ENCODE results near the gene CALHM2.

CALHM2 gene

DNA sequence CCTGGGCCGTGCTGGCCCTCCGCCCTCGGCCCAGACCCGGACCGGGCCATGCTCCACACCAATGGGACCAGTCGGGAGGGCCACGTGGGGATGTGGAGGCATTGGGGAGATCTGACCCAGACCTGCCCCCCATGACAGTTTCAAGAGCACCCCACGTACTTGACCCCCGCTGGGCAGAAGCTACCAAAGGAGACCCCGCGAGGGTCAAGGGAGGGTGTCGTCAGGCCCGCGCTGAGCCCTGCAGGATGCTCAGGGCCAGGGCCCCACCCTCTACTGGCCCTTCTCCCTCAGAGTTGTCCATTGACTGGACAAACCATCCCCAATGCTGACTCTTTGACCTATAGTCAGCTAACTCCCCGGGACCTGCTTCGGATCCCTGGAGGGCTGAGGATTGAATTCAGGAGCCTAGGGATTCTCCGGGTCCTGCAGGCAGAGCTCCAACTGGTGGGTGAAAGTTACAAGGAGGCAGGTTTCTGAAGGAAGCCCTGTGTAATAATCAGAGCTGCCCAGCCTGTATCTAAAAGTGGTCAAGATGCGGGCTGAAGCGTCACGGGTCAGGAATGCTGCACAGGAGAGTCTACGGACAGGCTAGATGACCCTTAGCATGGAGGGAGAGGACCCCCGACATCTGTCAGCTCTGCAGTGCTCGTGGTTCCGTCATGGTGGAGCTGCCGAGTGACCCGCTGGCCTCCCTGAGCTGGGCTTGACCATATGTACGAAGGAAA lies 498 bp upstream of the CALHM2 start:
- no peaks in the 10 kb centered on the region for H3K9me3 ChIP-seq
- peaks cover 23% of the 10 kb centered on the region for H3K36me3 ChIP-seq
- H3K4me2 ChIP-seq: peak overlapping the region; percentile 100
- H3K4me1 ChIP-seq: peaks cover 71% of the 10 kb centered on the region
- no peak for TF ChIP-seq Cebpa-rat (IDR thresholded peaks at IDR 0.05)
- H3K9ac ChIP-seq: peak overlapping the region; percentile 84
- H4K20me1 ChIP-seq: peaks cover 22% of the 10 kb centered on the region
- H3K4me3 ChIP-seq: peak overlapping the region; percentile 83
- no peaks in the 10 kb centered on the region for H3K27me3 ChIP-seq
- H3K27ac ChIP-seq: peak overlapping the region; percentile 84

DNA sequence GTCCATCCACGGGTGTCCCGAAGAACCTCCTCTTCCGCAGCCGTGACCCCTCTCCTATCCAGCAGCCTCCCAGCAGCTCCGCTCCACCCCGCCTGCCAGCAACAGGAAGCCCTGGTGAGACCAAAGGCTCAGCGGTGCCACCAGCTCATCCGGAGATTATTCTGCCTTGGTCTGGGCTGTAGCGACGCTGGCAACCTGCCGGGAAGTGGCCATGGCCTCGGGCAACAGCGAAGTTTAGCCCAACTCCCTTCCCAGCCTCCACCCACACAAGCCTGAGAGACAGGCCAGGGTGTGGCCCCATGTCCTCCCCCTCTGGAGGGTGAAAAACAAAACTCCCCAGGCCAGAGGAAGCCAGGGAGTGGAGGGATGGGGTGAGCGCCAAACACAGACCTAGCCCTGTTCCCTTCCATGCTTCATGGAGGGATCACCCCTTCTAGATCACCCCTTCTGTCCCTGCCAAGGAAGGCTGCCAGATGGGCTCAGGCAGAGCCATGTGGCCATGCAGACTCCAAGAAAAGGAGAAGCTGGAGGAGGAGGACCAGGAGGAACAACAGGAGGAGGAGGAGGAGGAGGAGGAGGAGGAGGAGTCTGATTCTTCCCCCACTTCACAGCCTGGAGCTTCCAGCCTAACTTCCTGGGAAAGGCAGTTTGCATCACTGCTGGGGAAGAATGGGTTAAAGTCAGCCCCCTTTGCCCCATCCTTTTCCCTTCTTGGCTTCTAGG lies 918 bp downstream of the CALHM2 start:
- Histone ChIP-seq H3K36me3 (peaks cover 37% of the 10 kb centered on the region), H3K27me3 (no peaks in the 10 kb centered on the region), H3K9me3 (no peaks in the 10 kb centered on the region), H4K20me1 (peaks cover 36% of the 10 kb centered on the region), H3K9ac (peak overlapping the region; percentile 84), H3K4me3 (peak overlapping the region; percentile 83), H3K27ac (peak overlapping the region; percentile 84), H3K4me1 (peaks cover 68% of the 10 kb centered on the region), H3K4me2 (peak overlapping the region; percentile 100)
- TF ChIP-seq Cebpa-rat (IDR thresholded peaks at IDR 0.05): no peak

DNA sequence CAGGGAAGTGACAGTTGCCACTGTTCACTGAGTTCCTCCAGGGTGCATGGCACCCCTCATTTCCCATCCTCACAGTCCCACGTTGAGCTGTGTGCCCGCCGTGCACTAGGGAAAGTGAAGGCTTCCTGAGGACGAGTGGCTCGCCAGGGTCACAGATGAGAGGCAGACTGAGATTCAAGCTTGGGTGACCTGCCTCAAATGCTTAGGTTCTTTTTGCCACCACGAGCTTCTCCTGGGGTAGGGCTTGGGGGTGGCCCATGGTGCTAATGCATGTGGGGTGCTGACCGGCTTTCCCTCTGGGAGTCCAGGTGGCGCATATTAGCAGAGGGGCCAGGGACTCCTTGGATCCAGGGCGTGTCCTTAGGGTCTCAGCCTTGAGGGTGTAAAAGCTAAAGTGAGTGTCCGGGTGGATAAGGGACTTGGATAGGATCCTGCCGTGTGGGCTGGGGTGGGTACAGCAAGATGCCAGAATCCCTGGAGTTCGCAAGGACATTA lies 1.9 kb downstream of the CALHM2 start:
- H4K20me1 ChIP-seq: peaks cover 46% of the 10 kb centered on the region
- H3K4me2 ChIP-seq: peak overlapping the region; percentile 100
- peak overlapping the region; percentile 83 for H3K4me3 ChIP-seq
- peak overlapping the region; percentile 84 for H3K9ac ChIP-seq
- H3K36me3 ChIP-seq: peaks cover 47% of the 10 kb centered on the region
- peak overlapping the region; percentile 84 for H3K27ac ChIP-seq
- no peaks in the 10 kb centered on the region for H3K27me3 ChIP-seq
- H3K4me1 ChIP-seq: peaks cover 68% of the 10 kb centered on the region
- TF ChIP-seq Cebpa-rat (IDR thresholded peaks at IDR 0.05): no peak
- H3K9me3 ChIP-seq: no peaks in the 10 kb centered on the region

DNA sequence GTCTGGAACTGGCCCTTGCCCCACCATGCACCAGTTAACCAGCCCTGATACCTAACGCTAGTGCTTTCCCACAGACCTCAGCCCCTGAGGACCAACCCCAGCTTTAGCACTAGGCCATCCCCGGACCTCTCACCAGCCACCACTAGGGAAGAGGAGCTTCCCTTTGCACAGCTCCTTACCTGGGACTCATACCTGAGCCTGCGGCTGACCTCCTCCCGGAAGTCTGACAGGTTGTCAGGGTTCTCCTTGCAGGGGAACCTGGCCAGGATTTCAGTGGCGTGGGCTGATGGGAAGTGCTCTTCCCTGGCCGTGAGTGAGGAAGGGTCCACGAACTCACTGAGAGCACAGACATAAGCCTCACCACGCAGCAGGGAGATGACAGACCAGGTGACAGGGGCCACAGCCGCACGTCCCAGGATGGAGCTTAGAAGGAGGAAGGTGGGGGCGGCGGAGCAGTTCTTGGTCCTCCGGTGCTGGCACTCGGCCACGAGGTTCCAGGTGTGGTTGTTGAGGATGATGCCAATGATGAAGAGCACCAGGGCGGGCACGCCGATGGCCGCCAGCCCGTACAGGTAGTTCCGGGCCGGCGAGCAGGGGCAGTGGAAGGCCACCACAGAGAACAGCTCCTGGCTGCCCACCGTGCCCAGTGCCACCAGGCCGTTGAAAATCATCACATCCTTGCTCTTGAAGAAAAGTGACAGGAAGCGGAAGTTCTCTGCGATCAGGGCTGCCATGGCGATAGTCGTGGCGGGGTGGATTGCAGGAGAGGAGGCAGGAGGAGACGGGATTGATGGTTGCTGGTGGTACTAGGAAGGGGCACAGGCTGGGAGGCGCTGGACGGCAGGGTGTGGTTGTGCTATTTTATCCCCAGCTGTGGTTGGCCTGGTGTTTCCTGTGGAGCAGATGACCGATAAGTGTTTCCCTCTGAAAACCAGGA lies 2.7 kb downstream of the CALHM2 start:
- Histone ChIP-seq H3K36me3 (peaks cover 55% of the 10 kb centered on the region), H3K27me3 (no peaks in the 10 kb centered on the region), H3K9ac (0 out of 2 replicates have a peak overlapping the region, but pooled peaks have one; percentile 84), H3K9me3 (no peaks in the 10 kb centered on the region), H3K4me2 (peak overlapping the region; percentile 100), H3K27ac (peak overlapping the region; percentile 84), H3K4me3 (0 out of 2 replicates have a peak overlapping the region, but pooled peaks have one; percentile 16), H4K20me1 (peaks cover 53% of the 10 kb centered on the region), H3K4me1 (peaks cover 68% of the 10 kb centered on the region)
- no peak for TF ChIP-seq Cebpa-rat (IDR thresholded peaks at IDR 0.05)

DNA sequence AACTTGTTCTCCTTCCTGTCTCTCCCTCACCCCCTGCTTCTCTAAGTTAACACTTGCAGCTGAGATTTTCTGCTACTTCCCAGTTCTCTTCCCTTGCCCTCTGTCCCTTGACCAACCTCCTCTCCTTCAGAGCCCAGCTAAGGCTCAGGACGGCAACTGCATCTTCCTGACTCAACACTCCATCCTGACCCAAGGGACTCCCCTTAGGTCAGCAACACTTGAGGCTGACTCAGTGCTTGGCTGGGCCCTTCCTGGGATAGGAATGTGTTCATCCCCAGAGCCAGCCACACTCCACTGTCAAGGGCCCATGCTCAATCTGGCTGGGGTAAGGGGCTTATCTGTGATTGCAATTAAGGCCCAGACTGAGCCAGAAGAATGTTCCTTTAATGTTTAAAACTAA lies 3.4 kb downstream of the CALHM2 start:
- no peak for TF ChIP-seq Cebpa-rat (IDR thresholded peaks at IDR 0.05)
- no peaks in the 10 kb centered on the region for H3K27me3 ChIP-seq
- peaks cover 60% of the 10 kb centered on the region for H4K20me1 ChIP-seq
- peaks cover 62% of the 10 kb centered on the region for H3K36me3 ChIP-seq
- 0 out of 2 replicates have a peak overlapping the region, but pooled peaks have one; percentile 2 for H3K27ac ChIP-seq
- no peak overlapping the region for H3K9ac ChIP-seq
- peaks cover 63% of the 10 kb centered on the region for H3K4me1 ChIP-seq
- H3K4me2 ChIP-seq: peak overlapping the region; percentile 100
- no peak overlapping the region for H3K4me3 ChIP-seq
- H3K9me3 ChIP-seq: no peaks in the 10 kb centered on the region

DNA sequence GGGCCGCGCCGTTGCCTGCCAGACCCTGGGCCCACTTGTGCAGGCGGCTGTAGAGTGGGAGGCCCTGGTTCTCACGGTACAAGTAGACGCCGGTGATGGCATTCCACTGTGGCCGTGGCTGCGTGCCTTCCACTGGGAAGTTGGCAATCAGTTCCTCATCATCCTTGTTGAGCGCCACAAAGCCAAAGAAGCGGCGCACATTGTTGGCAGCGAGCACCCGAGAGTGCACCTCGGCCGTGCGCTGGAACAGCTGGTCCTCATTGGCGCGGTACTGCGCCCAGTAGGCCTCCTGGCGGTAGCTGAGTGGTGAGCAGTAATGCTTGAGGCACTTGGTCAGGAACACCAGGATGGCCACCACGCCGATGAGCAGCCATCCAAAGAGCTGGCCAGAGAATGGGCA lies 5.0 kb downstream of the CALHM2 start:
- Histone ChIP-seq H3K4me2 (peak overlapping the region; percentile 42), H3K4me1 (peaks cover 51% of the 10 kb centered on the region), H3K9ac (no peak overlapping the region), H3K27ac (0 out of 2 replicates have a peak overlapping the region, but pooled peaks have one; percentile 22), H3K36me3 (peaks cover 78% of the 10 kb centered on the region), H3K9me3 (no peaks in the 10 kb centered on the region), H3K4me3 (no peak overlapping the region), H3K27me3 (no peaks in the 10 kb centered on the region), H4K20me1 (peaks cover 64% of the 10 kb centered on the region)
- TF ChIP-seq Cebpa-rat (IDR thresholded peaks at IDR 0.05): no peak

DNA sequence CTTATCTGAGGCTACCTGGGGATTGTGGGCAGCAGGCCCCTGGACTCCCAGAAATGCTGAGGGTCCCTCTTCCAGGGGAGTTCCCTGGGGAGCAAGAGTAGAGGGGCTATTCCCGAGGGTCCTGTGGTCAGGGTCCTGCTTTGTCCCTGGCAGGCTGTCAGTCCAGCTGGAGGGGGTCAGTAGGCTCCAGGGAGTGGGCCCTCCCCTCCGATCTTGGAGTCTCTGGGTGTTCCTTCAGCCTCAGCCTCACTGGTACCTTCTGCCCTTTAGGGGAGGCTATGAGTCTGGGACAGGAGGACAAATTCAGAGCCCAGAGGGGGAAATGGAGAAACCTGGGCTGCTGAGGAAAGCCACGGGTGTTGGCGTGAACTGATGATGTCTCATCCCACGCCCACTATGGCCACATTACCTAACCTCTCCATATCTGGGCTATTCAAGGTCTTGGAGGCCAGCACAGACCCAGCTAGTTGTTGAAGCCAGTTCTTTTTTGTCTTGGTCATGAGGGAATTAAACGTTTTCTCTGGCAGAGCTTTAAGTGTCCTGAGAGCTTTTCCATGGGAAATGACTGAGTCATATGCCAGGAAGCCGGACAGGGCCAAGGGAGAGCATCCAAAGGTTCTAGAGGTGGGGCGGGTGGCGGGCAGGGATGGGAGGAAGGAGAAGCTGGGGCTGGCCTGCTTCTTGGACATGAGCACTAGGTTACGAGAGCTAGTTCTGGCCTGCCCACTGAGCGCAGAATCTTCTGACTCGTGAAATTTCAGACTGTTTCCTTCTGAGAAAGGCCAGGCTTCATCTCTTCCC lies 6.2 kb downstream of the CALHM2 start:
- Histone ChIP-seq H3K9ac (no peak overlapping the region), H3K4me2 (no peak overlapping the region), H3K27ac (no peak overlapping the region), H3K9me3 (no peaks in the 10 kb centered on the region), H3K27me3 (no peaks in the 10 kb centered on the region), H3K4me1 (peaks cover 41% of the 10 kb centered on the region), H3K36me3 (peaks cover 90% of the 10 kb centered on the region), H3K4me3 (no peak overlapping the region), H4K20me1 (peaks cover 64% of the 10 kb centered on the region)
- no peak for TF ChIP-seq Cebpa-rat (IDR thresholded peaks at IDR 0.05)

DNA sequence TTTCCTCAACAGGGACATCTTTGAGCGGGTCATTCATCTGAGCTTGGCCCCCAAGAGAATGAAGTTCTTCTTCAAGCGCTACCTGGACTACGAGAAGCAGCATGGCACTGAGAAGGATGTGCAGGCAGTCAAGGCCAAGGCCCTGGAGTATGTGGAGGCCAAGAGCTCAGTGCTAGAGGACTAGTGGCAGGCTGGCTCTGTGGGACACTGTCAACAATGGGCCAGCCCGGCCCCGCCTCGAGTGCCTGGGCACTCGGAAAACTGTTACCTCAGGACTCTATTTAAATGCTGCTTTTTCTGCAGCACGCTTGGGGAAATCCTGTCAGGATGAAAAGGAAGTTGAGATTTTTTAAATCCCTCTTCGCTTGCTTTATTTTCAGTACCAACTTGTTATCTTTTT lies 6.8 kb downstream of the CALHM2 start:
- H3K36me3 ChIP-seq: peaks cover 96% of the 10 kb centered on the region
- H4K20me1 ChIP-seq: peaks cover 62% of the 10 kb centered on the region
- no peak overlapping the region for H3K27ac ChIP-seq

More for the DNA sequence above, 6.8 kb downstream of the CALHM2 start:
- Histone ChIP-seq H3K4me1 (peaks cover 35% of the 10 kb centered on the region), H3K27me3 (no peaks in the 10 kb centered on the region), H3K9me3 (no peaks in the 10 kb centered on the region), H3K4me3 (no peak overlapping the region), H3K4me2 (no peak overlapping the region), H3K9ac (no peak overlapping the region)
- no peak for TF ChIP-seq Cebpa-rat (IDR thresholded peaks at IDR 0.05)
